ENCODE measurements around the gene RPS19.
"Not testable (repeated sequence)": the region's sequence is repeated elsewhere in the genome, so short reads cannot be mapped to it uniquely, and the experiment has no call there.

RPS19 gene

DNA sequence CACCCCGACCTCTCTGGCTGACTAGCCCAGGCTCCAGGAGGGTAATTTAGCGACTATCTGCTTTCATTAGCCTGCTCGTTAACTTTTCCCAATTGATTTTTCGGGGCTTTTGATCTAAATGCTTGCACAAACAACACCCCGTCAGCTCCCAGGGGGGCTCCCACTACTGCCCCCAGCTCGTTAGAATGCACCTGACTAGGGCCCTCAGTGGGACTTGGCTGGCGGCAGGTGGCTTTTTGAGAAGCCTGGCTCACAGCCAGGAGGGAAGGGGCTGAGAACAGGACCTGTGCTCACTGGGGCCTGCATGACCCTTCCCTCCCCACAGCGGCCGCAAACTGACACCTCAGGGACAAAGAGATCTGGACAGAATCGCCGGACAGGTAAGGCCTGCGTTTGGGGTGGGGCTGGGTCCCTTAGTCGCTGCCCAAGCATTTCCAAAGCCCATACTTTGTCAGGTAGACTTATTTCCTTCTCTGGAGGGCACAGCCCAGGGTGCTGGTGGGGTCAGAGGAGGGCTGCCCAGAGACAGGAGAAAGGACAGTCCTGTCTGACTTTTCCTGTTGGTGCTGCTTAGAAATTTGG lies 9.4 kb downstream of the RPS19 start:
- no peak overlapping the region for H3K4me3 ChIP-seq (replicated peaks; ENCODE audit: low read depth, low read length)
- TF ChIP-seq, protein P1, sequence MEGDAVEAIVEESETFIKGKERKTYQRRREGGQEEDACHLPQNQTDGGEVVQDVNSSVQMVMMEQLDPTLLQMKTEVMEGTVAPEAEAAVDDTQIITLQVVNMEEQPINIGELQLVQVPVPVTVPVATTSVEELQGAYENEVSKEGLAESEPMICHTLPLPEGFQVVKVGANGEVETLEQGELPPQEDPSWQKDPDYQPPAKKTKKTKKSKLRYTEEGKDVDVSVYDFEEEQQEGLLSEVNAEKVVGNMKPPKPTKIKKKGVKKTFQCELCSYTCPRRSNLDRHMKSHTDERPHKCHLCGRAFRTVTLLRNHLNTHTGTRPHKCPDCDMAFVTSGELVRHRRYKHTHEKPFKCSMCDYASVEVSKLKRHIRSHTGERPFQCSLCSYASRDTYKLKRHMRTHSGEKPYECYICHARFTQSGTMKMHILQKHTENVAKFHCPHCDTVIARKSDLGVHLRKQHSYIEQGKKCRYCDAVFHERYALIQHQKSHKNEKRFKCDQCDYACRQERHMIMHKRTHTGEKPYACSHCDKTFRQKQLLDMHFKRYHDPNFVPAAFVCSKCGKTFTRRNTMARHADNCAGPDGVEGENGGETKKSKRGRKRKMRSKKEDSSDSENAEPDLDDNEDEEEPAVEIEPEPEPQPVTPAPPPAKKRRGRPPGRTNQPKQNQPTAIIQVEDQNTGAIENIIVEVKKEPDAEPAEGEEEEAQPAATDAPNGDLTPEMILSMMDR (IDR thresholded peaks at IDR 0.05; ENCODE audit: low read depth, low read length, missing control alignments), result no peak
- no peak for DNase-seq (ENCODE audit: extremely low read depth, low read depth)

DNA sequence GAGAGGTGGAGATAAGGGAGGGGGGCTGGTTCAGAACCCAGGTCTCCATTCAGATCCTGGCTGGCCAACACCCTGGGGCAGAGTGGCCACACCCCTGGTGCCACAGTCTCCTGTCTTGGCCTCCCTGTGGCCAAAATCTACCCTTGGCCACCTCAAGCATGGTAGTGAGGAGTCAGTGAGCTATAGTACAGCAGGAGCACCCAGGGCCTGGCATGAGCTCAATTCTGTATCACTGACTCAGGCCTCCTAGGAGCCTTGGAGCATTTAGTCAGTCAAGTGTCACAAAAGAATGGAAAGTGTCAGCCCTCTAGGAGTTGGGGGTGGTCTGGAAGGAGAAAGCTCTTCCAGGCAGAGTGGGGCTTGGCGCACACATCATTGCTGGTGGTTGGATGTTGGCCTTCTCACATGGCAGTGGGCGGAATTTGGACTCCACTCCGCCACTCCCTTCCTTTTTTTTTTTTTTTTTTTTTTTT lies 10.4 kb downstream of the RPS19 start:
- DNase-seq (ENCODE audit: extremely low read depth, low read depth), result no peak
- no peak overlapping the region for H3K4me3 ChIP-seq (replicated peaks; ENCODE audit: low read depth, low read length)
- TF ChIP-seq, protein P1 (IDR thresholded peaks at IDR 0.05; ENCODE audit: low read depth, low read length, missing control alignments), result no peak

DNA sequence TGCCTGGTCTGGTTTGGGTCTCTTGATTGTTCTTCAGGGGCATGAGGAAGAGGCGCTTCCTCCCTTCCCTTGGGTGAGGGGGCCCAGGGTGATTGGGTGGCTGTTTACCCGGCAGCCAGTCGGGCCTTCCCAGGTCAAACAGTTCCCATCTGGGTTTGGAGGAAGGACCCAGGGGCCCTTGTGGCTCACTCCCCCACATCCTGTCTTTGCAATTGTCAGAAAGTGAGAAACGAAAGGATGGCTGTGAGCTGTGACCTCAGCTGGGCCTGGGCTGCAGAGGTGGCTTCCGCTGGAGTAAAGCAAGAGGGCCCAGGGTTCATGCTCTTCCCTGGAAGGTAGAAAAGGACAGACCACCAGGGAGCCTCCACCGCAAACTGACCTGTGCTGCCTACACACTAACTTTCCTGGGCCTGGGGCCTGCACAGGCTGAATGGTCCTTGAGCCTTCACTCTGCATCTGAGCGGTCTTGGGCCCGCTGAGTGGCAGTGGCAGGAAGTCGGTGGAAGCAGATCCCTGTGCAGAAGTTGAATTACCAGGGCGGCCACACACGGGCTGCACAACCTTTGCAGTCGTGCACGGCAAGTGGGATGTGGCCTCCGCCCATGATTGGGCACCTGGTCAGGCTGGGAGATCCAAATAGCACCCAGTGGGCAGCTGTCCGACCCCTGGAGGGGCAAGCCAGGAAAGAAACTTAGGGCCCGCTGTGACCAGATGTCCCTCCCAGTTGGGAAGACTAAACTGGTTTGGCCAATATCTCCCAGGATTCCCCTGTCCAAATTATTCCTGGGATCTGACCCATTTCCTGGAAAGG lies 11.7 kb downstream of the RPS19 start:
- TF ChIP-seq, protein P1 (IDR thresholded peaks at IDR 0.05; ENCODE audit: low read depth, low read length, missing control alignments), result no peak
- DNase-seq (ENCODE audit: extremely low read depth, low read depth), result no peak
- no peak overlapping the region for H3K4me3 ChIP-seq (replicated peaks; ENCODE audit: low read depth, low read length)

DNA sequence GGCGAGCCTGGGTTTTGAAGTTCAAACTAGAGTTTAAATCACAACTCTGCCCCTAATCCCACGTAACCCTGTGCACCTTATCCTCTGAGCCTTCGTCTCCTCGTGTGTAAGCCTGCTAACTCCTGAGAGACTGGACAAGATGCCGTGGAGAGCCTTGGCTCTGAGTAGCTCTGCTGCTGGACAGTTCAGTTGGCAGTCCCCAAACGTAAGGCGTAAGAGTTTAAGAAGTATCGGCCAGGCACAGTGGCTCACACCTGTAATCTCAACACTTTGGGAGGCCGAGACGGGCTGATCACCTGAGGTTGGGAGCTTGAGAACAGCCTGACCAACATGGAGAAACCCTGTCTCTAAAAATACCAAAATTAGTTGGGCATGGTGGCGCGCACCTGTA lies 12.3 kb downstream of the RPS19 start:
- no peak for DNase-seq (ENCODE audit: extremely low read depth, low read depth)
- TF ChIP-seq, protein P1 (IDR thresholded peaks at IDR 0.05; ENCODE audit: low read depth, low read length, missing control alignments), result no peak
- H3K4me3 ChIP-seq (replicated peaks; ENCODE audit: low read depth, low read length), result no peak overlapping the region

DNA sequence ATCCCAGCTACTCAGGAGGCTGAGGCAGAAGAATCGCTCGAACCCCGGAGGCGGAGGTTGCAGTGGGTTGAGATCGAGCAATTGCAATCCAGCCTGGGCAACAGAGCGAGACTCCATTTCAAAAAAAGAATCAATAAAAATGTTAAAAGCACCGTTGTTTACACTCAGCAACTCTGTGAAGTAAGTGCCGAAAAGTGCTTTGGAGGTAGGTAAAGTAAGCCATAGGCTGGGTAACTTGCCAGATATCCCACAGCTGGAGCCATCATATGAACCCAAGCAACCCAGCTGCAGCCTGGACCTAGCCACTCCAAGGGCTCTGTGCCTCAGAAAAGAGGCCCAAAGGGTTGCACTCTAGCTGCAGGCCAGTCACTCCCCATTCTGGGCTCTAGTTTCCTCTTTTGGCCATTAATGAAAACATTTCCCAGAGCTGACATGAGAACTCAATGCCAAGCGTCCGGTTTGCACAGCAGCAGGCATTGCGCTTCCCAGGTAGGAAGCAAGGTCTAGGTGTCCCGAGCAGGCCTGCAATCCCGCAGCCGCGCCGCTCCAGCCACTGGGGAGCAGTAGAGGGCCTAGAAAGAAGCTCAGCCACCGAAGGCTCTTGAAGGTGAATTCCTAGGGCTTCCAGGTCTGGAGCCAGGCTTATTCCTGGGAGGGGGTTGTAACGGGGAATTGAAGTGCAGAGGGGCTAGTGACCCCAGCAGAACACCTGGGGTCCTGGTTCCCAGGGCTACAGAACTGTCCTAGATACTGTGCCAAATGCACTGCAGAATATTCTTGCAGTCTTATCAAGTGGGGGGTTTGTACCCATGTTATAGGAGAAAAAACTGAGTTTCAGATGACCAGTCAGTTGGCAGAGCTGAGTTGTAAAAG lies 13.0 kb downstream of the RPS19 start:
- no peak for DNase-seq (ENCODE audit: extremely low read depth, low read depth)
- no peak overlapping the region for H3K4me3 ChIP-seq (replicated peaks; ENCODE audit: low read depth, low read length)
- TF ChIP-seq, protein P1 (IDR thresholded peaks at IDR 0.05; ENCODE audit: low read depth, low read length, missing control alignments), result peak; percentile 73

DNA sequence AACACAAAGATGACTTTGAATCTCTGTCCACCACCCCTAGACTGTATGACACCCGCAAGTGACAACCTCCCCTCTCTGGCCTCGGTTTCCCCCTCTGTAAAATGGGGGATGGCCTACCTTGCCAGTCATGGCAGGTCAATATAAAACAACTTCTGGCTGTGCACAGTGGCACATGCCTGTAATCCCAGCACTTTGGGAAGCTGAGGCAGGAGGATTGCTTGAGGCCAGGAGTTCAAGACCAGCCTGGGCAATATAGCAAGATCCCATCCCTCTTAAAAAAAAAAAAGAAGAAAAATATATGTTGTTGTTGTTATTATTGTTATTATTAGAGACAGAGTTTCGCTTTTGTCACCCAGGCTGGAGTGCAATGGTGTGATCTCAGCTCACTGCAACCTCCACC lies 15.9 kb downstream of the RPS19 start:
- H3K4me3 ChIP-seq (replicated peaks; ENCODE audit: low read depth, low read length); DNase-seq (ENCODE audit: extremely low read depth, low read depth): not testable (repeated sequence)
